K562 (cell line): ENCODE data around the gene MPZL1. TPM values are rescaled to one million over a fixed set of nuclear protein-coding genes. Genes with fewer than 3 reads are reported as not detected.
A peak's percentile ranks its signal among the peaks of the same experiment; 100 is the strongest.

Source experiments
- ATAC-seq: fragments of 200-7000 bp; cut with Tn5 transposase; 3 replicates; pipeline ENCODE4 v1.9.1; 2020; ENCODE audit warnings: moderate library complexity
- BruUV-seq: library from RNA; stranded (reverse); fragments of 400-500 nt; replicated peaks from 2 replicates; lab custom pipeline; 2021; lab: Mats Ljungman, UMichigan
- CTCF ChIA-PET: fragments of 300-600 bp; formaldehyde crosslinking; extraction: SDS; loops from one replicate; lab custom pipeline; 2021; ENCODE audit warnings: low intra/inter-chr PET ratio; lab: Yijun Ruan, JAX
- POLR2A ChIA-PET: fragments of 300-600, 350-650 bp; sonication (Branson Sonifier 250); formaldehyde crosslinking; extraction: SDS; loops from one replicate; lab custom pipeline; 2021; ENCODE audit warnings: antibody characterized with exemption, inconsistent platforms; lab: Yijun Ruan, JAX
- DNase-seq, 4 experiments: peaks; one replicate each; pipeline versions ENCODE4 v3.0.0 to v3.0.0-alpha.2; 2011 to 2018; ENCODE audit warnings: low spot score in 3 of 4, mixed read lengths in 3 of 4; ENCODE audit errors: extremely low read depth in 1 of 4
- FAIRE-seq: peaks from 2 replicates; lab custom pipeline; 2011; peaks lifted over from hg19 to GRCh38; lab: Jason Lieb, UNC
- H2AFZ ChIP-seq: 2 replicates; pipeline ENCODE4 v1.6.0; 2011; ENCODE audit warnings: low read depth, low read length, control low read depth, inconsistent platforms
- H3K27ac ChIP-seq: fragments of 200-600 bp; 3 replicates; pipeline ENCODE4 v1.8.0; 2011; ENCODE audit warnings: low read depth, mild to moderate bottlenecking, control low read depth, inconsistent platforms, low read length, moderate library complexity, mixed read lengths; ENCODE audit errors: extremely low read depth
- H3K27me3 ChIP-seq, 2 experiments: fragments of 300-600 bp in 1 of 2; 2 replicates in 1 of 2; 3 replicates in 1 of 2; pipeline versions ENCODE4 v1.6.0 to v1.8.0; 2011; ENCODE audit warnings: inconsistent platforms in 2 of 2, low read length in 2 of 2, mild to moderate bottlenecking in 1 of 2, mixed read lengths in 1 of 2, moderate library complexity in 1 of 2; ENCODE audit not compliant: control insufficient read depth in 2 of 2, insufficient read depth in 2 of 2
- H3K36me3 ChIP-seq: fragments of 300-600 bp; 3 replicates; pipeline ENCODE4 v1.8.0; 2011; ENCODE audit warnings: mild to moderate bottlenecking, low read length, inconsistent platforms; ENCODE audit not compliant: control insufficient read depth, insufficient read depth
- H3K4me1 ChIP-seq, 2 experiments: fragments of 200-600 bp in 1 of 2; replicated peaks in 1 of 2; 2 replicates in 1 of 2; 3 replicates in 1 of 2; pipeline versions ENCODE4 v1.5.1 to v1.8.0; 2011; ENCODE audit warnings: inconsistent platforms in 2 of 2, low read length in 2 of 2, mild to moderate bottlenecking in 1 of 2, mixed read lengths in 1 of 2, moderate library complexity in 1 of 2; ENCODE audit not compliant: control insufficient read depth in 2 of 2, insufficient read depth in 2 of 2
- H3K4me2 ChIP-seq: 2 replicates; pipeline ENCODE4 v1.6.1; 2011; ENCODE audit warnings: low read length, control low read depth, inconsistent platforms, mixed read lengths; ENCODE audit not compliant: insufficient read depth
- H3K4me3 ChIP-seq: fragments of 200-600 bp; sonication (generic), shearing (Covaris generic); 2 replicates; pipeline ENCODE4 v1.5.1; 2016; ENCODE audit warnings: control low read depth, inconsistent platforms
- H3K79me2 ChIP-seq: fragments of 200-600 bp; 3 replicates; pipeline ENCODE4 v1.8.0; 2011; ENCODE audit warnings: low read length, inconsistent platforms; ENCODE audit not compliant: control insufficient read depth, insufficient read depth
- H3K9ac ChIP-seq, 2 experiments: 2 replicates each; pipeline versions ENCODE4 v1.6.0 to v1.6.1; 2011; ENCODE audit warnings: low read depth in 2 of 2, low read length in 2 of 2, control low read depth in 1 of 2, inconsistent platforms in 1 of 2, mild to moderate bottlenecking in 1 of 2, mixed read lengths in 1 of 2; ENCODE audit not compliant: insufficient read depth in 1 of 2
- H3K9me1 ChIP-seq: one replicate; pipeline ENCODE4 v1.6.0; 2011; ENCODE audit warnings: inconsistent platforms, mild to moderate bottlenecking, low read length, moderate library complexity; ENCODE audit not compliant: control insufficient read depth, insufficient read depth
- H3K9me3 ChIP-seq: replicated peaks from 2 replicates; pipeline ENCODE4 v1.5.1; 2011; ENCODE audit warnings: low read depth, low read length, inconsistent platforms; ENCODE audit not compliant: control insufficient read depth, insufficient read depth
- H4K20me1 ChIP-seq: replicated peaks from 2 replicates; pipeline ENCODE4 v1.6.1; 2011; ENCODE audit warnings: low read length, inconsistent platforms, mixed read lengths; ENCODE audit not compliant: control insufficient read depth, insufficient read depth
- BRCA1 ChIP-seq, 2 experiments: fragments of 450-650 bp in 1 of 2; sonication (generic) in 1 of 2; formaldehyde crosslinking in 1 of 2; IDR thresholded peaks; 2 replicates each; pipeline versions ENCODE4 v1.5.0 to v1.6.1; 2017 to 2020; ENCODE audit warnings: mild to moderate bottlenecking in 1 of 2, missing genetic modification reagents in 1 of 2
- CBFA2T3 ChIP-seq: fragments of 450-650 bp; IDR thresholded peaks from 2 replicates; pipeline ENCODE4 v1.6.1; 2017
- GABPA ChIP-seq: fragments of 200-800 bp; sonication (Bioruptor generic); conservative IDR thresholded peaks from 2 replicates; pipeline ENCODE4 v1.6.1; 2016; ENCODE audit warnings: low read depth, missing genetic modification characterization, missing compliant biosample characterization
- HDAC6 ChIP-seq: IDR thresholded peaks from 2 replicates; pipeline ENCODE4 v1.6.1; 2012; ENCODE audit warnings: low read depth, mild to moderate bottlenecking, control low read depth, inconsistent platforms, low read length, moderate library complexity
- HINFP ChIP-seq: fragments of 450-650 bp; conservative IDR thresholded peaks from 2 replicates; pipeline ENCODE4 v1.6.1; 2016; ENCODE audit warnings: missing genetic modification characterization, low read depth, mild to moderate bottlenecking, control low read depth, missing compliant biosample characterization
- KDM1A ChIP-seq, 2 experiments: fragments of 450-650 bp; IDR thresholded peaks; 2 replicates each; pipeline ENCODE4 v1.6.1; 2016; ENCODE audit warnings: mild to moderate bottlenecking in 2 of 2
- MBD2 ChIP-seq: sonication (generic); IDR thresholded peaks from 2 replicates; pipeline ENCODE4 v1.6.1; 2016; ENCODE audit warnings: low read depth, borderline replicate concordance
- MEF2D ChIP-seq: conservative IDR thresholded peaks from 2 replicates; pipeline ENCODE4 v1.6.1; 2016; ENCODE audit warnings: low read depth, missing genetic modification characterization, missing compliant biosample characterization
- NR4A1 ChIP-seq, 2 experiments: fragments of 250-450 bp in 1 of 2; fragments of 450-650 bp in 1 of 2; sonication (Bioruptor Pico) in 1 of 2; IDR thresholded peaks; 2 replicates each; pipeline versions ENCODE4 v1.4.0 to v1.6.1; 2016 to 2020; ENCODE audit warnings: mild to moderate bottlenecking in 2 of 2, missing compliant biosample characterization in 1 of 2, missing genetic modification characterization in 1 of 2, moderate library complexity in 1 of 2
- PTTG1 ChIP-seq: fragments of 450-650 bp; IDR thresholded peaks from 2 replicates; pipeline ENCODE4 v1.6.1; 2016; ENCODE audit warnings: low read depth, mild to moderate bottlenecking, missing genetic modification characterization, missing compliant biosample characterization
- RNF2 ChIP-seq: sonication (generic); IDR thresholded peaks from 2 replicates; pipeline ENCODE4 v1.6.1; 2016
- SIRT6 ChIP-seq: IDR thresholded peaks from one replicate; pipeline ENCODE4 v1.6.1; 2012; ENCODE audit warnings: low read depth, mild to moderate bottlenecking, control low read depth, inconsistent platforms, low read length, moderate library complexity
- ZKSCAN8 ChIP-seq: fragments of 200-800 bp; sonication (Bioruptor generic); IDR thresholded peaks from 2 replicates; pipeline ENCODE4 v1.6.1; 2016; ENCODE audit warnings: missing genetic modification characterization, missing compliant biosample characterization
- ZNF212 ChIP-seq: fragments of 450-650 bp; formaldehyde crosslinking; IDR thresholded peaks from 2 replicates; pipeline ENCODE4 v1.4.0; 2020; ENCODE audit warnings: mild to moderate bottlenecking
- ZNF764 ChIP-seq: fragments of 250-450 bp; sonication (Bioruptor Pico); IDR thresholded peaks from 2 replicates; pipeline ENCODE4 v1.4.0; 2020; ENCODE audit warnings: low read depth, mild to moderate bottlenecking, moderate library complexity
- WGBS: fragments of 100-300 bp; shearing (Covaris generic); methylation state at CpG from one replicate; pipeline ENCODE4 v1.1.6; 2016; ENCODE audit warnings: low coverage, mixed read lengths; ENCODE audit not compliant: insufficient coverage; ENCODE audit errors: missing lambda C conversion rate; 5-methylcytosine and 5-hydroxymethylcytosine counted together
- in situ Hi-C: fragments of 300-500 bp; cut with MboI; formaldehyde crosslinking; loops from 4 replicates; pipeline ENCODE4 v1.15.0; 2018; ENCODE audit warnings: inconsistent platforms, mixed read lengths
- intact Hi-C: fragments of 100-400 bp; cut with micrococcal nuclease; formaldehyde crosslinking; loops from 2 replicates; pipeline ENCODE4 v1.14.2; 2022
- polyA plus RNA-seq, 8 experiments: library from polyadenylated mRNA; depleted of rRNA in 4 of 8; stranded (reverse) in 5 of 8; unstranded in 3 of 8; fragments of >200 nt; fragmentation: Nextera tagmentation in 2 of 8; fragmentation: Illumina TruSeq in 1 of 8; extraction: Ambion mirVana in 2 of 8; extraction: Trizol in 1 of 8; gene quantifications; 2 replicates each; pipeline versions ENCODE4 v1.2.1 to v1.2.3, GENCODE V29; 2011 to 2014; ENCODE audit warnings: inconsistent platforms in 1 of 8, missing spikeins in 1 of 8
- total RNA-seq, 7 experiments: library from RNA; depleted of rRNA in 6 of 7; stranded (reverse); fragments of >200 nt in 6 of 7; fragmentation: Illumina TruSeq in 2 of 7; extraction: Trizol in 2 of 7; gene quantifications; 2 replicates each; pipeline versions ENCODE4 v1.2.1 to v1.2.3, GENCODE V29; 2011 to 2021; ENCODE audit warnings: low replicate concordance in 1 of 7

MPZL1 gene
- total and polyA plus RNA-seq, 9 of the 15 experiments (the other 6 are each of a cell fraction or from before 2014, with no cell fraction given): 14.5 to 153 (median 66.5) TPM

GRCh38 chr1:167794043-167794442 lies 72.3 kb downstream of the MPZL1 start:
- no peak for DNase-seq
- Histone ChIP-seq H4K20me1 (no peaks in the 10 kb centered on the region), H3K9me1 (no peaks in the 10 kb centered on the region), H3K9ac (no peak overlapping the region), H3K27ac (no peak overlapping the region), H3K4me2 (no peak overlapping the region), H3K27me3 (no peaks in the 10 kb centered on the region), H3K4me3 (no peak overlapping the region), H3K4me1 (peaks cover 0 to 3% of the 10 kb centered on the region in 2 experiments; a peak in 2 of 5 replicates), H3K79me2 (no peaks in the 10 kb centered on the region), H3K36me3 (peaks cover 29% of the 10 kb centered on the region), H3K9me3 (no peaks in the 10 kb centered on the region), H2AFZ (no peak overlapping the region)
- 100% methylated on average over 1 of the region's 1 CpG for WGBS
- in situ Hi-C loops (no loop called here), intact Hi-C loops (no loop called here)
- BruUV-seq: no TSS peak
- peak; percentile 52 for FAIRE-seq
- no peak for ATAC-seq
- ChIA-PET CTCF (no interaction called here), POLR2A (interaction anchor here (0.6 to 1.0 kb wide), 2 partner anchors 9 to 26 kb away, joined by 3 to 5 read pairs; no protein-coding TSS in a partner anchor)
- TF ChIP-seq ZKSCAN8 (CRISPR knock-in tag) (no peak), BRCA1 (IDR thresholded peaks at IDR 0.05) (no peak), BRCA1 (CRISPR knock-in tag; IDR thresholded peaks at IDR 0.05) (no peak), RNF2 (no peak), HINFP (tag) (no peak), NR4A1 (CRISPR knock-in tag; IDR thresholded peaks at IDR 0.05) (no peak), NR4A1 (tag; IDR thresholded peaks at IDR 0.05) (no peak), ZNF212 (CRISPR knock-in tag) (no peak), SIRT6 (no peak), CBFA2T3 (no peak), PTTG1 (tag) (no peak), GABPA (tag) (no peak), MEF2D (tag) (no peak), ZNF764 (CRISPR knock-in tag) (no peak), HDAC6 (no peak), KDM1A (IDR thresholded peaks at IDR 0.05) (no peak), MBD2 (no peak)
